K562 (cell line): ENCODE results near the gene IFNGR2. TPM values are rescaled to one million over a fixed set of nuclear protein-coding genes. Genes with fewer than 3 reads are reported as not detected.

Experiments used
- ADNP ChIP-seq: fragments of 200-800 bp; sonication (Bioruptor generic); IDR thresholded peaks from 2 replicates; pipeline ENCODE4 v1.6.1; 2016; ENCODE audit warnings: missing genetic modification characterization, missing compliant biosample characterization
- ARID4B ChIP-seq: sonication (generic); formaldehyde crosslinking; IDR thresholded peaks from 2 replicates; pipeline ENCODE4 v1.8.0; 2022; ENCODE audit warnings: mild to moderate bottlenecking, missing genetic modification reagents
- CAMTA2 ChIP-seq: fragments of 250-450 bp; sonication (Bioruptor Pico); conservative IDR thresholded peaks from 2 replicates; pipeline ENCODE4 v1.5.1; 2022
- CREM ChIP-seq: IDR thresholded peaks from 2 replicates; pipeline ENCODE4 v1.6.1; 2014; ENCODE audit warnings: antibody characterized with exemption, low read depth
- CTCF ChIP-seq, 3 experiments: IDR thresholded peaks in 2 of 3; conservative IDR thresholded peaks in 1 of 3; 2 replicates each; pipeline ENCODE4 v1.5.1; 2011 to 2012; ENCODE audit warnings: low read length in 3 of 3, mild to moderate bottlenecking in 3 of 3, control low read depth in 2 of 3, improper control_type of control experiment in 1 of 3, inconsistent platforms in 1 of 3, low read depth in 1 of 3, mixed read lengths in 1 of 3, moderate library complexity in 1 of 3; ENCODE audit not compliant: insufficient read depth in 2 of 3
- EHMT2 ChIP-seq: fragments of 450-650 bp; IDR thresholded peaks from 2 replicates; pipeline ENCODE4 v1.6.1; 2018; ENCODE audit warnings: antibody characterized with exemption
- EP300 ChIP-seq: IDR thresholded peaks from 2 replicates; pipeline ENCODE4 v1.6.1; 2012; ENCODE audit warnings: low read length, improper control_type of control experiment
- GTF2A2 ChIP-seq: IDR thresholded peaks from 2 replicates; pipeline ENCODE4 v1.6.1; 2016; ENCODE audit warnings: mild to moderate bottlenecking, missing genetic modification characterization, missing compliant biosample characterization
- JUND ChIP-seq, 2 experiments: IDR thresholded peaks; 2 replicates in 1 of 2; 3 replicates in 1 of 2; pipeline ENCODE4 v1.6.1; 2011; ENCODE audit warnings: borderline replicate concordance in 2 of 2, low read depth in 2 of 2, low read length in 2 of 2, improper control_type of control experiment in 1 of 2, missing biosample characterization in 1 of 2, missing genetic modification characterization in 1 of 2, missing genetic modification reagents in 1 of 2
- L3MBTL2 ChIP-seq: fragments of 450-650 bp; IDR thresholded peaks from 2 replicates; pipeline ENCODE4 v1.6.1; 2016; ENCODE audit warnings: mild to moderate bottlenecking, moderate library complexity
- NFIC ChIP-seq: fragments of 450-650 bp; IDR thresholded peaks from 2 replicates; pipeline ENCODE4 v1.6.1; 2017; ENCODE audit warnings: mild to moderate bottlenecking, inconsistent platforms
- NR0B1 ChIP-seq: fragments of 450-650 bp; IDR thresholded peaks from one replicate; pipeline ENCODE4 v1.6.1; 2018; ENCODE audit warnings: mild to moderate bottlenecking, moderate library complexity; ENCODE audit not compliant: partially characterized antibody
- RB1 ChIP-seq: fragments of 450-650 bp; IDR thresholded peaks from 2 replicates; pipeline ENCODE4 v1.6.1; 2017; ENCODE audit warnings: low read depth, mild to moderate bottlenecking
- RUNX1 ChIP-seq: sonication (generic); IDR thresholded peaks from 2 replicates; pipeline ENCODE4 v1.6.1; 2016; ENCODE audit warnings: antibody characterized with exemption, low read depth
- SETDB1 ChIP-seq: IDR thresholded peaks from one replicate; pipeline ENCODE4 v1.6.1; 2012; ENCODE audit warnings: low read length, control low read depth, inconsistent platforms
- SMAD1 ChIP-seq: fragments of 150-350 bp; IDR thresholded peaks from 2 replicates; pipeline ENCODE4 v1.6.1; 2014; ENCODE audit warnings: low read length, low read depth; ENCODE audit not compliant: partially characterized antibody
- TAF9B ChIP-seq: fragments of 450-650 bp; IDR thresholded peaks from 2 replicates; pipeline ENCODE4 v1.6.1; 2018; ENCODE audit warnings: mild to moderate bottlenecking; ENCODE audit not compliant: partially characterized antibody
- TFAP4 ChIP-seq: sonication (generic); formaldehyde crosslinking; IDR thresholded peaks from 2 replicates; pipeline ENCODE4 v1.8.0; 2022; ENCODE audit warnings: missing genetic modification reagents, mild to moderate bottlenecking, moderate library complexity, borderline replicate concordance
- ZNF165 ChIP-seq: fragments of 250-450 bp; sonication (Bioruptor Pico); IDR thresholded peaks from 2 replicates; pipeline ENCODE4 v1.4.0; 2020; ENCODE audit warnings: borderline replicate concordance
- ZNF79 ChIP-seq: fragments of 250-450 bp; sonication (Bioruptor Pico); IDR thresholded peaks from 2 replicates; pipeline ENCODE4 v1.4.0; 2020; ENCODE audit warnings: low read depth, mild to moderate bottlenecking, moderate library complexity
- polyA plus RNA-seq, 8 experiments: library from polyadenylated mRNA; depleted of rRNA in 4 of 8; stranded (reverse) in 5 of 8; unstranded in 3 of 8; fragments of >200 nt; fragmentation: Nextera tagmentation in 2 of 8; fragmentation: Illumina TruSeq in 1 of 8; extraction: Ambion mirVana in 2 of 8; extraction: Trizol in 1 of 8; gene quantifications; 2 replicates each; pipeline versions ENCODE4 v1.2.1 to v1.2.3, GENCODE V29; 2011 to 2014; ENCODE audit warnings: inconsistent platforms in 1 of 8, missing spikeins in 1 of 8
- total RNA-seq, 7 experiments: library from RNA; depleted of rRNA in 6 of 7; stranded (reverse); fragments of >200 nt in 6 of 7; fragmentation: Illumina TruSeq in 2 of 7; extraction: Trizol in 2 of 7; gene quantifications; 2 replicates each; pipeline versions ENCODE4 v1.2.1 to v1.2.3, GENCODE V29; 2011 to 2021; ENCODE audit warnings: low replicate concordance in 1 of 7

Gene IFNGR2
- total and polyA plus RNA-seq, 9 of the 15 experiments (the other 6 are each of a cell fraction or from before 2014, with no cell fraction given): 6.7 to 58.0 (median 28.5) TPM

GRCh38 chr21:33360881-33361602 lies 42.2 kb upstream of the IFNGR2 start (continued):
- TF ChIP-seq JUND (IDR thresholded peaks at IDR 0.05; ENCODE audit: borderline replicate concordance, low read depth, low read length) (peak; percentile 68), JUND (tag; IDR thresholded peaks at IDR 0.05; ENCODE audit: borderline replicate concordance, low read depth, low read length) (no peak; the same call in 2 of the 3 replicates), RUNX1 (no peak), TFAP4 (peak; percentile 71; the same call in 1 of the 2 replicates), L3MBTL2 (0 out of 2 replicates have a peak, but pooled peaks have one; percentile 28), NR0B1 (no peak), ZNF79 (CRISPR knock-in tag) (no peak), SMAD1 (no peak), CREM (peak; percentile 59), EHMT2 (peak; percentile 20; the same call in 1 of the 2 replicates), TAF9B (no peak), SETDB1 (no peak), ZNF165 (CRISPR knock-in tag) (no peak), ADNP (tag) (peak; percentile 64; the same call in 1 of the 2 replicates), CTCF (IDR thresholded peaks at IDR 0.05 in 2 of 3, conservative IDR thresholded peaks at IDR 0.05 in 1 of 3; ENCODE audit: insufficient read depth in 2 of 3, low read depth in 1 of 3, low read length in 3 of 3) (peak; percentile 90 to 97 (median 92)), RB1 (peak; percentile 50; the same call in 1 of the 2 replicates), EP300 (no peak), NFIC (no peak), CAMTA2 (no peak), GTF2A2 (tag) (no peak), ARID4B (CRISPR knock-in tag) (no peak; the same call in 1 of the 2 replicates)
